HG03558 (cell line): ENCODE data around the gene SSTR5.
"Not testable (repeated sequence)": the region's sequence is repeated elsewhere in the genome, so short reads cannot be mapped to it uniquely, and the experiment has no call there.

Experiments used
- ATAC-seq: cut with Tn5 transposase; IDR thresholded peaks from one replicate; pipeline ENCODE4 v1.9.1; 2021; ENCODE audit warnings: moderate number of reproducible peaks; ENCODE audit not compliant: unreplicated experiment; ENCODE audit errors: extremely low read depth

The SSTR5 gene

GRCh38 chr16:1072526-1073261 is at the start of gene SSTR5:
SSTR5 (plus strand) TSS chr16:1072747; CDS start chr16:1078869, 6,122 bp downstream.
- no peak for ATAC-seq

GRCh38 chr16:1024138-1024537 is 48.4 kb upstream of the SSTR5 start:
- ATAC-seq = no peak

- not testable (repeated sequence) for ATAC-seq
These were observed 47.3 kb upstream of the SSTR5 start for GRCh38 chr16:1025183-1025809.

DNA sequence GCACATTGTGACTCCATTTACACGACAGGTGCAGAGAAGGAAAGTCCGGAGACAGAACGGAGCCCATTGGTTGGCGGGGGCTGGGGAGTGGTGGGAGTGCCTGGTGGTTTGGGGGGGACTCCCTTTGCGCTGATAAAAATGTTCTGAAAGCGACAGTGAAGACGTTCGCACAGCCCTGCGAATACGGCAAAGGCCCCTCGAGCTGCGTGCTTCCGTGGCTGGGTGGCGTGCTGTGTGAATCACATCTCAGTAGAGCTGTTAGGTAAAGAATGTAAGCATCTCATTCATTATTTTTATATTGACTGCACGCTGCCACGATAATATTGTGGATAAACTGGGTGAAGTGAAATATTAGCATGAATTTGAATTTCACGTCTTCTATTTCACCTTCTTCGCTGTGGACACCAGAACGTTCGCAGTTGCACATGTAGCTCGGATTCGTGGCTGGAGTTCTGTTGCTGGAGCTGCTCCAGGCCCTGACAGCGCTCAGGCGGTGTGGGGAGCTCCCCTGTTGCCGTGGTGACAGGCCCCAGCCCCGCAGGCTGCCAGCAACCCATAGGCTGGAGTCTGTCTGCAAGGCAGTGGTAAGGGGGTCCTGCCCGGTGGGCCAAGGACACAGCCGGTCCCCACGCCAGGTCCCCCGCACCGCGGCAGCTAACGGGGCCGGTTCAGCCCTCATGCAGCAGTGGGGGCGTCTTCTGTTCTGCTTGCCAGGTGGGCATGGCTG is 46.3 kb upstream of the SSTR5 start:
- ATAC-seq = no peak

GRCh38 chr16:1026784-1027500 is 45.6 kb upstream of the SSTR5 start:
- no peak for ATAC-seq

DNA sequence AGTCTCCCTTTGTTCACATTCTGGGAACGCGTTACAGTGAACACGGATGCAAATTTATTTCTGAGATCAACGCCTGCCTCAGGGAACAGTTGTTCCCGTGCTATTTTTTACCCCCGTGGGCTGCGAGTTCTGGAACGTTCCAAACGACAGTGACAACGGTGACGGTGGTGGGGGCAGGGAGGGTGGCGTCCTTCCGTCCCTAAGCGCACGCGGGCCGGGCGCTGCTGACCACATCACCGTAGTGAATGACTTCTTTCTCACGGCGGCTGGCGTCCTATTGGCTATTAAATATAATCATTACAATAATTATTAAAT is 45.1 kb upstream of the SSTR5 start:
- no peak for ATAC-seq

- ATAC-seq = no peak
These were observed 44.5 kb upstream of the SSTR5 start for GRCh38 chr16:1028056-1028455.

- ATAC-seq = no peak
These were observed 43.9 kb upstream of the SSTR5 start for GRCh38 chr16:1028524-1029258.

GRCh38 chr16:1029259-1029545 is 43.3 kb upstream of the SSTR5 start:
- no peak for ATAC-seq

GRCh38 chr16:1030473-1030901 is 42.1 kb upstream of the SSTR5 start:
- no peak for ATAC-seq

- ATAC-seq = no peak
These were observed 40.9 kb upstream of the SSTR5 start for GRCh38 chr16:1031666-1032065.

DNA sequence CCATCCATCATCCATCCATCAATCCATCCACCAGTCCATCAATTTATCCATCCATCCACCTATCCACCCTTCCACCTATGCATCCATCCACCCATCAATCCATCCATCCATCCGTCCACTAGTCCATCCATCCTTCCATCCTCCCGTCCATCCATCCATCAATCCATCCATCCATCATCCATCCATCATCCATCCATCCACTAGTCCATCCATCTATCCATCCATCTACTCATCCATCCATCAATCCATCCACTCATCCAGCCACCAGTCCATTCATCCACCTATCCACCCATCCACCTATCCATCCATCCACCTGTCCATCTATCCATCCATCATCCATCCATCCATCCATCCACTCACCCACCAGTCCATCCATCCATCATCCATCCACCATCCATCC is 39.9 kb upstream of the SSTR5 start:
- no peak for ATAC-seq

DNA sequence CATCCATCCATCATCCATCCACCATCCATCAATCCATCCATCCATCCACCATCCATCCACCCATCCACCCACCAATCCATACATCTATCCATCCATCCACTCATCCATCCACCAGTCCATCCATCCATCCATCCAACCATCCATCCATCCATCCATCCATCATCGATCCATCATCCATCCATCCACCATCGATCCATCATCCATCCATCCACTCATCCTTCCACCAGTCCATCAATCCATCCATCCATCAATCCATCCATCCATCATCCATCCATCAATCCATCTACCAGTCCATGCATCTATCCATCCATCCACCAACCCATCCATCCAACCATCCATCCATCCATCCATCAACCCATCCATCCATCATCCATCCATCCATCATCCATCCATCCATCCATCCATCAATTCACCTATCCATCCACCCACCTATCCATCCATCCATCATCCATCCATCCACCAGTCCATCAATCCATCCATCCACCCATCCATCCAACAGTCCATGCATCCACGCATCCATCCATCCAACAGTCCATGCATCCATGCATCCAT is 39.3 kb upstream of the SSTR5 start:
- ATAC-seq = no peak

- ATAC-seq = no peak
These were observed 38.1 kb upstream of the SSTR5 start for GRCh38 chr16:1034230-1035065.

DNA sequence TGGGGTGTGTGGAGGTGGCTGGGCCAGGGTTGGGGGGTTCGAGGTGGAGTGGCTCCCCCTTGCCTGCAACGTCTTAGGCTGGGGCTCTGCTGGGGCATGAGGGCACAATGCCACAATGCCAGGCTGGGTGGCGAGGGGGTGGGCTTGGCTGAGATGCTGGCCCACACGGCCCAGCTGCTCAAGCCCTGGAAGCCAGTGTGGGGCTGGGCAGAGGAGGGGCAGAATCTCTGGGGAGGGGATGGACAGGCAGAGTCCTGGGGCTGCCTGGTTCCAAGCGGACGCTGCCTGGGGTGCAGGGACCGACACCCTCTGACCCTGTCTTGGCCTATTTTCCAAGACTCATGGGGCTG is 37.5 kb upstream of the SSTR5 start:
- no peak for ATAC-seq

DNA sequence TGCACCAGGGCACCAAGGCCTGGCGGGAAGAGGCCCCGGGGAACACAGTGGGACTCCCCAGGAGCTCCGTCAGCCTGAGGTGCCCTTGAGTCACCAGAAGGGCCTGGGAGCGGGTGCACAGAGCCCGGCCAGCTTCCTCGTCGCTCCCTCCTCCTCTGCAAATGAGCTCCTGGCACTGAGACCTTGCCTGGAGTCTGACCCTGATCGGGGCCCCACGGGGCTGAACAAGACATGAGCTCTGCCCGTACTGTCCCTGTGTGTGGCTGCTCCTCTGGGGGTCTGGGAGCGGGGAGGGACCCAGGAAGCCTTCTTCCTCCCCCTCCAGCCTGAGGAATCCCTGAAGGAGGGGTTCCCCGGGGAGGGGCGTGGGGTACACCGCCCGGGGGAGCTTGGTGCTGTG is 36.4 kb upstream of the SSTR5 start:
- no peak for ATAC-seq

- no peak for ATAC-seq
These were observed 35.7 kb upstream of the SSTR5 start for GRCh38 chr16:1036726-1037393.

DNA sequence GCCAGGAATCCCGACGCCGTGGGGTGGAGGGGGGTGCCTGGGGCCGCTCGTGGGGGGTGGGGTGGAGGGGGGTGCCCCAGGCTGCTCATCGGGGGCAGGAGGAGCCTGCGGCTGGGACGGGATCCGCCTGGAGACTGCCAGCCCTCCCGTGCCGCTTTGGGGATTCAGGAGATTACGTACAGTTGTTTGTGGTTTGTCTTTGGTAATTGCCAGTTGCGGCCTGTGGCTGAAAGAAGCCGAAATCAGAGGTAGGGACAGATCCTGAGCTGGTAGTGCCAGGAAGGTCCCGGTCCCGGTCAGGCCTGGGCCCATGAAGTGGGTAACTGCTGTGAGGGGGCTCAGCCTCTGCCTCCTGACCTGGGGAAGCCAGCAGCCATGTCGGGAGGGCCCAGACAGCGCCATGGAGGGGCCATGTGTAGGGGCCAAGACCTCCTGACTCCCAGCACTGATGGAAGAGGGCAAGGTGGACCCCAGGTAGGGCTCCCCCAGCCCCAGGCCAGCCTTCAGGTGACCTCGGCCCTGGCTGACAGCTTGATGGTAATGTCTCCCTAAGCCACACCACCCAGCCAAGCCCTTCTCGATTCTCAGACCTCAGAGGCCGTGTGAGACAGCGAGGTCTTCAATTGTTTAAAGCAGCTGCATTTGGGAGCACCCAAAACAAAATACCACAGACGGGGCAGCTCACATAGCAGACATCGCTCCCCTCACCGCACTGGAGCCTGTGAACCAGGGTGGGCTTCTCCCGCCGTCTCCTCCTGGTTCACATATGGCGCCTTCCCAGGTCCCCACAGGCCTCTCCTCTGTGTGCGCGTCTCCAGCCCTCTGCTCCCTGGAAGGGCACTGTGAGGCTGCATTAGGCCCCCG is 34.9 kb upstream of the SSTR5 start:
- ATAC-seq = no peak
